ENCODE results near the gene ODF4.

ODF4 gene, protein sequence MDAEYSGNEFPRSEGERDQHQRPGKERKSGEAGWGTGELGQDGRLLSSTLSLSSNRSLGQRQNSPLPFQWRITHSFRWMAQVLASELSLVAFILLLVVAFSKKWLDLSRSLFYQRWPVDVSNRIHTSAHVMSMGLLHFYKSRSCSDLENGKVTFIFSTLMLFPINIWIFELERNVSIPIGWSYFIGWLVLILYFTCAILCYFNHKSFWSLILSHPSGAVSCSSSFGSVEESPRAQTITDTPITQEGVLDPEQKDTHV

DNA sequence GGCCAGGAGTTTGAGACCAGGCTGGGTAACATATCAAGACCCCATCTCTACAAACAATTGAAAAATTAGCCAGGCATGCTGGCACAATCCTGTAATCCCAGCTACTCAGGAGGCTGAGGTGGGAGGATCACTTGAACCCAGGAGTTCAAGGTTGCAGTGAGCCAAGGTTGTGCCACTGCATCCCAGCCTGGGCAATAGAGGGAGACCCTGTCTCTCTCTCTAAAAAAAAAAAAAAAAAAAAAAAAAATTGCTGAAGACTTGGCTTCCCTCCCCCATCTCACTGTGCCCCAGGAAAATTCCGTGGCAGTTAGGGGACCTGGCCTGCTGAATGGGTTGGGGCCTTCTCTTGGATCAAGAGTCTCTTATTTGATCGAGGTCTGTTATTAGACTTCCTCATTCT is at the start of gene ODF4:
Gene ODF4, plus strand, starts transcription at position 301 of the 400 bp plus-strand sequence. CDS start 212 bp downstream, outside the sequence.
- in situ Hi-C loops (cut with MboI; ENCODE audit: low sequenced_read_pairs): no loop called here

DNA sequence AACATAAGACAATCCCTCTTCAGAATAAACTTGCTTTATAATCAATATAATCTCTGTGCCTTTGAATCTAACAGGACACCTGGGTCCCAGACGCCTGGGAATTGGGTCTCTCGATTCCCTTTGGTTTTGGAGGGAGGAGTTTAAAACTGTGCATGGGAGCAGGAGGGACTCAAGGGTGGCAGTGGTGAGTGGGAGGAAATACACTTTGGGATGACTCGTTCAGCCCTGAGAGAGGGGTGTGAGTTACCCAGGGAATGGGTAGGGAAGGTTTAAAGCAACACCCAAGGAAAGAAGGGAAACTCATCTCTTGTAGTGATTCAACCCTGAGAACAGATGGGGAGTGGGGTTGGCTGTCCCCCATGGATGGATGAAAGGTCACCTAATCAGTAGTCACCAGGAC is 49.6 kb upstream of the ODF4 start:
- in situ Hi-C loops (cut with MboI; ENCODE audit: low sequenced_read_pairs): no loop called here

GRCh38 chr17:8292639-8293395 is 46.8 kb upstream of the ODF4 start:
- in situ Hi-C loops (cut with MboI; ENCODE audit: low sequenced_read_pairs): no loop called here

- in situ Hi-C loops (cut with MboI; ENCODE audit: low sequenced_read_pairs): no loop called here
Measured at GRCh38 chr17:8294361-8294760, 45.3 kb upstream of the ODF4 start.

DNA sequence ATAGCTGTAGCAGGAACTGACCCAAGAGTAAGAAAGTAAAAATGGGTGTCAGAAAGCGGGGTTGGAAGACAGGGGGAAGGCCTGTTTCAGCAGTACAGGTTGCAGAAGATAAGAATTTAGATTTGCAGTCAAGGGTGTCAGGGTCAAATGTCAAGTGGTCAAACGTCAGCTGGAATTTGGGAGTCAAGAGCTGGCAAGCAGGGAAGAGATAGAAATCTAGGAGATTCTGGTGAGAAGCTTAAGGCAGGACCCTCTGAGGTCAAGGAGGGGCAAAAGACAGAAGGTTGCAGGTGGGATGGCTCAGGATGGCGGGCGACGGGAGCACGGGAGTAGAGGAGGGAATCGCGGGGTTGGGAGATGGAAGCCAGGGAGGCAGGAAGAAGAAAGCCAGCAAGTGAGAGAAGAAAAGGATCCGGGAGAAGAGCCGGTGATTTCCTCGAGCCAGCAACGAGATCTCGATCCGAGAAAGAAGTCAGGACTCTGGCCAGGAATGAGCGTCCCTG is 44.8 kb upstream of the ODF4 start:
- in situ Hi-C loops (cut with MboI; ENCODE audit: low sequenced_read_pairs): no loop called here

GRCh38 chr17:8300226-8300625 is 39.4 kb upstream of the ODF4 start:
- in situ Hi-C loops (cut with MboI; ENCODE audit: low sequenced_read_pairs): no loop called here

DNA sequence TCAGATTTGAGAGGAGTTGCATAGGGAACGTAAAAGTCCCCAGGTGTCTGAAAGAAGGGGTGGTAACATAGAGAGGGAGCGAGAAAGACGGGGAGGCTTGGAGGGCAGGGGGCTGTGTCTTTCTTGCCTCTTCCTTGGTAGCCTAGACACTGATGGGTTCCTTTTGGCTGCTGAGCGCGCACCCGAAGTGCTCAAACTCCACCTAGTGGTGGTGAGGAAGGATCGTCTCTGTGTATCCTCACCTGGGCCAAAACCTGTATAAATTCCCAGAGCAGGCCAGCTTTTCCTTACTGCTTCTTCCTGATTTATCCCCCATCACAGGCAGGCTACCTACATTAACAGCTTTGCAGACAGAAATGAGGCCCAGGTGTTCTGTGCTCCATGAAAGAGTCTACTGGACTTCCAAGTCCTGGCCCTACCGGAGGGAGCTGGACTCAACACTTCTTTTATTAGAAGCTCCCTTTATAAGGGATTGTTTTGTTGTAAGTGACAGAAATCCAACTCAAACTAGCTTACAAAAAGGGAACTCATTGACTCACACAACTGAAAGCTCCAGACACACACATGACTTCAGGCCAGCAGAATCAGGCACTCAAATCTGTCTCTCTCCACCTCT is 38.9 kb upstream of the ODF4 start:
- in situ Hi-C loops (cut with MboI; ENCODE audit: low sequenced_read_pairs): no loop called here

DNA sequence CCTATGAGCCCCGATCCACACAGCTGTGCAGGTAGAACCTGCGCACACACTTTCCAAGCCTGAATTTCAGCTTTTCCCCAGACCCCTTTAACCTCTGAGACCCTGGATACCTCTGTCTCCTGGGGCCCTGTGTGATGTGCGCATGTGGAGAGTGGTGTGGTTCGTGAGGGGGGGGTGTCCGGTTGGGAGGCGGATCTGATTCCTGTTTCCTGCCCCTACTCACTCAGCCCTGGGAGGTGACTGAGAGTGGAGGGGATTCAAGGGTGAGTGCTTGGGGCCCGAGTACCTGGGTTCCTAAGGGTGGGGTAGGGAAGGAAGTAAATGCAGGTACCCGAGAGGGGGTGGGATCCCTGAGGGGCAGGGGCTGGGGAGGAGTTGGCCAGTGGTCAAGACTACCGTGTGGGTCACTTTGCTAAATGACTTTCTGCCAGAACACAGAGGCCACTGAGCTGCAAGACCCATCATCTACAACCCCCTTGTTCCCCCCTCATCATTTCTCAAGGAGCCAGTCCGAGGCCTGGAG is 29.0 kb upstream of the ODF4 start:
- in situ Hi-C loops (cut with MboI; ENCODE audit: low sequenced_read_pairs): no loop called here

DNA sequence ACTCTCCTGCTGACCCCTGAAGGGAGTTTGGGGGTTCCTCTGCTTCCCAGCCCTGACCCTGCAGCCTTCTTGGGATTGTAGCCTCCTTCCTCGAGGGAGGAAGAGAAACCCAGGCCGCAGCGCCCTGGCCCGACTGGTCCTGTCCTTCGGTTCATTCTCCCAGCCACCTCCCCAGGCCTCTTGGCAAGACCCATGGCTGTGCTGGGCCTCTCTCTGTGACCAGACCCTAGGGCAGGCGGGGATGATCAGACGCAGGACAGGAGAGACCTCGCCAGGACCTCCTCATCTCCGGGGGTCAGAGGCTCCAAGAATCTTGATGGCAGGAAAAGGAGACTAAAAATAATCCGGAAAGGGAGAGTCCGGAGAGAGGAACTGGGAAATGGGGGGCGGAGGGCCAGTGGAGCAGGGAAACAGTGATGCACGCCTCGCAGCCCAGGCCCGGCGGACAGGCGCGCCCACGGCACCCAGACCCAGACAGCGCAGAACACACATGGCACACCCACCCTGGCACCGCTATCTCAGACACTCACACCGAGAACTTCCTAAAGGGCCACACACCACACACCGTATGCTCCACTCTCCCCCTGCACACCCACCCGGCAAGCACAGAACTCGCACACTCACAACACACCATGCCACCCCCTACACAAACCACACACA is 28.4 kb upstream of the ODF4 start:
- in situ Hi-C loops (cut with MboI; ENCODE audit: low sequenced_read_pairs): no loop called here

GRCh38 chr17:8312251-8312650 is 27.4 kb upstream of the ODF4 start:
- in situ Hi-C loops (cut with MboI; ENCODE audit: low sequenced_read_pairs): no loop called here

DNA sequence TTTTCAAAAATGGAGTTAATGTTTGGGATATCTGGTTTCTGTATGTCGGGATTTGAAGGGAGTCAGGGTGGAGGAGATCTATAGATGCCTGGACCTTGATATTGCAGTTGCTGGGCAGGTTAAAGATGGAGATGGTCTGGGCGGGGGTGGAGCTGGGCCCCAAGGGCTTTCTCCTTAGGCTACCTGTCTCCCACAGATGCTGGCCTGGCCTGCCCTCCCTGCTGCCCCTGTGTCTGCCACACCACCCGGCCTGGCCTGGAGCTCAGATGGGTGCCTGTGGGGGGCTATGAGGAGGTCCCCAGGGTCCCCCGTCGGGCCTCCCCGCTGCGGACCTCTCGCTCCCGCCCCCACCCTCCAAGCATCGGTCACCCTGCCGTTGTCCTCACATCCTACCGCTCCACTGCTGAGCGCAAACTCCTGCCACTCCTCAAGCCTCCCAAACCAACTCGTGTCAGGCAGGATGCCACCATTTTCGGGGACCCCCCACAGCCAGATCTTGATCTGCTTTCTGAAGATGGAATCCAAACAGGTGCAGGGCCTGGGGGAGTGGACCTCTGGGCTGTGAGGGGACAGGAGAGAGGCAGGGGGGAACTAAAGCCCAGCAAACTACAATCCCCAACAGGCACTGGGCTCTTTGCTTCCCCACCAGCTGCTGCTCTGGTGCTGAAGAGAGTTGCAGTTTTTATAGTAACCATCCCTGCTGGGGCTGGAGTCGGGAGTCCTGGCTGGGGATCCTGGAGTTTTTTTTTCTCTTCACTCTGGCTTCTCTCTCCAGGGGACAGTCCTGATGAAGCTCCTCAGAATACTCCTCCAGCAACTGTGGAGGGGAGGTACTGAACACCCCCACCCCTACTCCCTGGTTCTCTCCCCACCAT is 26.7 kb upstream of the ODF4 start:
- in situ Hi-C loops (cut with MboI; ENCODE audit: low sequenced_read_pairs): no loop called here

GRCh38 chr17:8314797-8315763 is 24.6 kb upstream of the ODF4 start:
- in situ Hi-C loops (cut with MboI; ENCODE audit: low sequenced_read_pairs): no loop called here

DNA sequence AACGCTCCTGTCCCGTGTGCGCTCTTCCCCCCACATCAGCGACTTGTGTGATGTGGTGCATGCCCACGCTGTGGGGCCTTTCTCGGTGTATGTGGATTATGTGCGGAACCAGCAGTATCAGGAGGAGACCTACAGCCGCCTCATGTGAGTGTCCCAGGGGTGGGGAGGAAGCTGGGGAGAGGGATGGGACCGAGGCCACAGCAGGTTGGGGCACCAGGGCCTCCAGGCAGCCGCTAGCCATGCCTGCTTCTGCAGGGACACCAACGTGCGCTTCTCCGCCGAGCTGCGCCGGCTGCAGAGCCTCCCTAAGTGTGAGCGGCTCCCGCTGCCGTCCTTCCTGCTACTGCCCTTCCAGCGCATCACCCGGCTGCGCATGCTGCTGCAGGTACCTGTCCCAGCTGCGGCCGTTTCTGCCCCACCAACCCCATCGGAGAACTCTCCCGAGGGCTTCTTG is 23.8 kb upstream of the ODF4 start:
- in situ Hi-C loops (cut with MboI; ENCODE audit: low sequenced_read_pairs): no loop called here

GRCh38 chr17:8318010-8318935 is 21.4 kb upstream of the ODF4 start:
- in situ Hi-C loops (cut with MboI; ENCODE audit: low sequenced_read_pairs): no loop called here

DNA sequence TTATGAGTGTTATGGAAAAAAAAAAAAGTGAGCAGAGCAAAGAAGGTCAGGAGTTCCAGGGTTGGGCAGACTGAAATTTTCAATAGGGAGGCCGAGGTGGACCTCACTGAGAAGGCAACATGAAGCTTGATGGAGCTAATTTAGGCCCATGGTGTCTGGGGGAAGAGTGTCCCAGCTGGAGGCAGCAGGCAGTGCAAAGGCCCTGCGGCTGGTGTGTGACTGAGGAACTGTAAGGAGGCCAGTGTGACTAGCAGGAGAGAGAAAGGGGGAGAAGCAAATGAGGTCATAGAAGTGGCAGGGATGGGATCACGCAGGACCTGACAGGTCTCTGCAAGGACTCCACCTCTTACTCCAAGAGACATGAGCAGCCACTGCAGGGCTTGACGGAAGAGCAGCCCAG is 19.4 kb upstream of the ODF4 start:
- in situ Hi-C loops (cut with MboI; ENCODE audit: low sequenced_read_pairs): no loop called here

DNA sequence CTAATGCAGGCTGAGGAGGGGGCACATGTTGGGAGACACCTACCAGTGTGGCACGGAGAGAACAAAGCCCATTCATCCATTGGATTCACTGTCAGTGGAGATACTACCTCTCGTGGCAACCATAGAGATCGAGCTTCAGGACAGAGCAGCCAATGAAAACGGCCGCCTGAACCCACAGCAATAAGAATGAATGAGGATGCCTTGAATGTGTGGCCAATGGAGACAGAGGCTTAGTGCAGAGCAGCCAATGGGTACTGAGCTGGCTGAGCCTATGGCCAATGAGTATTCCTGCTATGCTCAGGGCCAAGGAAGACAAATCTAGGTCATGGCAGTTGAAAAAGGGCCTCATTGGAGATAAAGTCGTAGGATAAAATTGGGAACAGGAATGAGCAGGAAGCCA is 18.6 kb upstream of the ODF4 start:
- in situ Hi-C loops (cut with MboI; ENCODE audit: low sequenced_read_pairs): no loop called here

GRCh38 chr17:8322061-8322460 is 17.6 kb upstream of the ODF4 start:
- in situ Hi-C loops (cut with MboI; ENCODE audit: low sequenced_read_pairs): no loop called here

GRCh38 chr17:8324132-8324531 is 15.5 kb upstream of the ODF4 start:
- in situ Hi-C loops (cut with MboI; ENCODE audit: low sequenced_read_pairs): no loop called here

Data from HL-60/S4 treated with retinoic acid at 250 ng/mL for 4 days and 3 days (cell line).